ENCODE data around the gene MCF2L. TPM values are rescaled to one million over a fixed set of nuclear protein-coding genes. Genes with fewer than 3 reads are reported as not detected.

MCF2L gene
- total and polyA plus RNA-seq, 8 donors, result 16.0 to 83.6 (median 23.6) TPM

GRCh38 chr13:113021391-113021790 lies 52.4 kb downstream of the MCF2L start:
- intact Hi-C loops (cut with DNase I), result no loop called here
- Histone ChIP-seq H3K27ac (no peak overlapping the region), H3K9me3 (no peaks in the 10 kb centered on the region), H3K4me1 (no peaks in the 10 kb centered on the region), H3K36me3 (peaks cover 0 to 6% (median 0%) of the 10 kb centered on the region in 3 donors), H3K4me3 (no peak overlapping the region), H3K27me3 (no peaks in the 10 kb centered on the region)
- 88 to 93% methylated on average over 14 of the region's 14 CpGs for WGBS, 2 donors
- no peak for TF ChIP-seq CTCF (IDR thresholded peaks at IDR 0.05)
- DNase-seq (peak in 1 of 6 donors; percentile 47), FAIRE-seq (no peak), ATAC-seq (no peak)

- no peak for ATAC-seq
- 85 to 93% methylated on average over 7 of the region's 7 CpGs for WGBS, 2 donors
- TF ChIP-seq CTCF (IDR thresholded peaks at IDR 0.05), result no peak
- Histone ChIP-seq H3K27ac (no peak overlapping the region), H3K27me3 (no peaks in the 10 kb centered on the region), H3K36me3 (peaks cover 0 to 2% (median 0%) of the 10 kb centered on the region in 3 donors), H3K4me3 (no peak overlapping the region), H3K9me3 (no peaks in the 10 kb centered on the region), H3K4me1 (no peaks in the 10 kb centered on the region)
- intact Hi-C loops (cut with DNase I), result no loop called here
- DNase-seq, result peak in 1 of 6 donors; percentile 51
- no peak for FAIRE-seq
Measured at GRCh38 chr13:113021811-113022210, 52.8 kb downstream of the MCF2L start.

- DNase-seq (peak in 1 of 6 donors; percentile 44), FAIRE-seq (no peak), ATAC-seq (no peak)
- Histone ChIP-seq H3K27ac (no peak overlapping the region), H3K36me3 (no peaks in the 10 kb centered on the region), H3K27me3 (no peaks in the 10 kb centered on the region), H3K4me3 (no peak overlapping the region), H3K9me3 (no peaks in the 10 kb centered on the region), H3K4me1 (no peaks in the 10 kb centered on the region)
- WGBS, 2 donors, result 79 to 80% methylated on average over 23 of the region's 23 CpGs
- intact Hi-C loops (cut with DNase I), result no loop called here
- TF ChIP-seq CTCF (IDR thresholded peaks at IDR 0.05), result no peak
Measured at GRCh38 chr13:113022391-113022744, 53.4 kb downstream of the MCF2L start.

GRCh38 chr13:113022745-113023574 lies 53.9 kb downstream of the MCF2L start:
- no peak overlapping the region for H3K4me3 ChIP-seq
- no peaks in the 10 kb centered on the region for H3K9me3 ChIP-seq
- no peaks in the 10 kb centered on the region for H3K27me3 ChIP-seq
- ATAC-seq (peak in 1 of 4 donors; percentile 17), FAIRE-seq (no peak), DNase-seq (peak in 1 of 6 donors; percentile 42)
- no peaks in the 10 kb centered on the region for H3K4me1 ChIP-seq
- no peak overlapping the region for H3K27ac ChIP-seq
- 82 to 83% methylated on average over 39 of the region's 39 CpGs for WGBS, 2 donors
- TF ChIP-seq CTCF (IDR thresholded peaks at IDR 0.05), result no peak
- H3K36me3 ChIP-seq, result no peaks in the 10 kb centered on the region
- intact Hi-C loops (cut with DNase I), result no loop called here
